Measurements from ENCODE around the gene CPLX4.

Gene CPLX4

DNA sequence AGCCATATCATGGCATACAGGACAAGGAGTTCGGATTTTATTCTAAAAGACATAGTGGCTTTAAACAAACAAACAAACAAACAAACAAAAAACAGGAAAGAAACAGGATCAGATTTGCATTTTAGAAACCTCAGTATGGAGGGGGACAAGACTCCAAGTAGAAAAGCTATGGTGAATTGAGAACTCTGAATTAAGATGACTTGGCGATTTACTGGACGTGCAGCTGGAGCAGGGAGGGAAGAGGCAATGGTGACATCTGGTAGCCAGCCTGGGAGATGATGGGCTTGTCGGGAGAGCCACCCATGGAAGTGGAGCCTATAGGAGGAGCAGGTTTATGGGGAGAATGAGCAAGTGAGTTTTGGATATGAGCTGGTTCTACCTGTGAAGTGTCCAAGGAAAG lies 13.2 kb downstream of the CPLX4 start:
- DNase-seq, result no peak

DNA sequence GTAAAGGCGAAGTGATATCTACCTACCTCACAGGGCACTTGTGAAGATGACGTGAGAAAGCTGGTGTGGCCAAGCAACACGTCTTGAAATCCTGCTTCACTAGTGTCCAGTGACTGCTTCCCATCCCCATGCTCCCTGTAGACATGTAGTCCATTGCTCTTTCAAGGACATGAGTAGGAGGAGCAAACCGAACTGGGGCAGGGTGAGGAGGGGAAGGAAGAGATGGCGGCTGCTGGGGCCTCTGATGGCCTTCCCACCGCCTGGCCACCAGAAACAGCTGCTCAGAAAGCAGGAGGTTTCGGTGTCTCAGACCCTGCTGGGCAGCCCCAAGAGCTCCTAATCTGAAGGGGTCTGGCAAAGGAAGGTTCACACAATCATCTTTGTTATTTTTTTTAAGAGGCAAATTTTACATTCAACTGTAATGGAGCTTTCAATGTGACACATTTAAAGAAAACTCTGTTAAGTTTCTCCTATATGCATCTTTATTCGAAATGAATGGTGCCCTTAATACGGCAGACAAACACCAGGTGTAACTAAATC lies 14.7 kb downstream of the CPLX4 start:
- no peak for DNase-seq

DNA sequence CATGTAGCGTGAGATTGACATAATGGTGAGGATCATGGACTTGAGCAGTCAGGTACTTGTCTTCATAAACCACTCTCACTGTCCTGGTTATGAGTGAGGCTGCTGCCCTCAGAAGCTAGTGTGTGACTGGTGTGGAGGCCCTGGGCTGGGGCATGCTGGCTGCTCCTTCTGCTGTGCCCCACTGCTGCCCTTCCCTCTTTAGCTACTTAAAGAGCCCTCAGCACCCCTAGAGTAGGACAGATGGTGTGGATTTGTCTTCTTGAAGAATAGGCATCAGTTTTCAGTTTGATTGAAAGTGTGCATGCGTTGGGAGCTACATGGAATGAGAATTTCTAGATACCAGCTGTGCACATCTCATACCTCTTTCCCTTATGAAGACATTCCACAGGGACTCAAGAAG lies 15.4 kb downstream of the CPLX4 start:
- no peak for DNase-seq

GRCh38 chr18:59301929-59302328 lies 16.5 kb downstream of the CPLX4 start:
- DNase-seq, result no peak

DNA sequence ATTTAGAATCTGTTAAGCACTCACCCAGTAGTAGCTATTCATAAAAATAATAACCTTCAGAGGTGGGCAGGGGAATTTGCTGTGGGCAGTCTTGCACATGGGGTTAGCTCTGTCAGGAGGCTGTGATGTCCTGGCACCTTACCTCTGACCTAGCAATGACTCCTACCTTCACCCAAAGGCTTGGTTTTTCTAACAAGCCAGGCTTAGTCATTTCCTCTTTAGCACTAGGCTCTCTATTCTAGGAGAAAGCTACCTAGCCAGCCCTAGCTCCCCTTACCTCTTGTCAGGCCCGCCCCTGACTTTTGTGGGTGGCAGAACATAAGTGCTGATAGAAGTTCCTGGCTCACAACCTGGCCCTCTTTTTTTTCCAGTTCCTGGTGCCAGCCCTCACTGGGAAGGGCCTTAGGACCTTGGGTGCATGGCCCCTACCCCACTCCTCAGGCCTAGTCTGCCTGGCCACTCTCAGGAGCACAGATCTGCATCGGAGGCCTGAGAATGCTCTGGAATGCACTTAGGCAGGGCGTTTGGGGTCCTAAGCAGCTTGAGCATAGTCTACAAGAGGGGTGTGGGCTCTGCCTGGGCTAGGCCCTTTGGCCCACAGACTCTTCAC lies 17.7 kb downstream of the CPLX4 start:
- DNase-seq, result no peak

GRCh38 chr18:59298871-59299270 lies 19.6 kb downstream of the CPLX4 start:
- DNase-seq, result no peak

DNA sequence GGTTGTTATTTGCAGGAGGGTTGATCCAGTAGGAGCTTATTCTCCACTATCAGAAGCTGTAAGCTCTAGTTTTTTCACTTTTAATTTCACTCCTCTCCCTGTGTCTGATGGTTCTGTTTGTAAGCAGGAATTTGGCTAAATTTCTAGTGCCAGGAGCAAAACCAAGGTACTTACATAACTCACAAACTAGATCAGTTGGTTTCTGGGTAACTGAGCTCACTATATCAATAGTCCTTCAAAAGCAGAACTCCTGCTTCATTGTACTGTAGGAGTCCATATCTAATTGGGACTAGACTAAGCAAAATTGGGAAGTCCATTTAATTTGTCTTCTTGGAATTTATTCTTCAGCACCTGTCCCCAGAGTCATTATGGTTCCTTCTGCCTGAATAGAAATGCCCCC lies 25.1 kb downstream of the CPLX4 start:
- no peak for DNase-seq

DNA sequence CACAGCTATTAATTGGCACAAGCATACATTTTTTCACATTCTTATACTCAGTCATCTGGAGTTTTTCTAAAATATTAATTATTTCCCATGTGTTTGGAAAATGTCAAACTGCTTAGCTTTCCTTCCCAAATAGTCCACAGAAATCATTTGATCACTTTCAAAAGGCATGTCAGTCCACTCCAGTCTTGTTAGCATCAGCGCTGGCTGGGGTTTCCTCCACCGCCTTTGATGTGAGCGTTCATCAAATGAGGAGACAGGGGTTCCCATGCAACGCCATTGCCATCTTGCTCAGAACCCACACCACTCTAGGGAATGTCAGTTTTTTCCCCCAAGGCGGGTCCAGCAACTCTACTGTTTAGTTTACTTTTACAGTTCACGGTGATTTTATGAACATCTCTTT lies 32.1 kb downstream of the CPLX4 start:
- DNase-seq, result no peak

DNA sequence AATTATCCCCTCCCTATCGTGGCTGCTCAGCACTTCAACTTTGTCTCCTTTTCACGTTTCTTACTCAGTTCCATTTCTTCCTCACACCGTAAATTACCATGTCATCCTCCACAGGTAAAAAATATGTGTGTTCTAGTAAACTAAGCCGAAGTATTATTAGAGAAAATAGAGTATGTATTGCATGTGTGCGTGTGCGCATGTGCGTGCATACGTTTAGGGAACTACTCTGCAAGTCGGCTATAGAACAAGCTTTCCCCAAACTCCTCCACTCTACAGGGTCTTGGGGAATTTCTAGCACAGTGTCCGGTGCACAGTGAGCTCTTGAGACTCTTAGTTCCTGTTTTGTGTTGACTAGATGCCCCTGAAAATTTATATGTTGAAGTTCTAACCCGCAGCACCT lies 36.1 kb downstream of the CPLX4 start:
- no peak for DNase-seq

GRCh38 chr18:59279722-59280121 lies 38.7 kb downstream of the CPLX4 start:
- DNase-seq, result no peak

- DNase-seq, result no peak
Observed at GRCh38 chr18:59279193-59279592, 39.3 kb downstream of the CPLX4 start.

GRCh38 chr18:59278793-59279192 lies 39.7 kb downstream of the CPLX4 start:
- DNase-seq, result no peak

DNA sequence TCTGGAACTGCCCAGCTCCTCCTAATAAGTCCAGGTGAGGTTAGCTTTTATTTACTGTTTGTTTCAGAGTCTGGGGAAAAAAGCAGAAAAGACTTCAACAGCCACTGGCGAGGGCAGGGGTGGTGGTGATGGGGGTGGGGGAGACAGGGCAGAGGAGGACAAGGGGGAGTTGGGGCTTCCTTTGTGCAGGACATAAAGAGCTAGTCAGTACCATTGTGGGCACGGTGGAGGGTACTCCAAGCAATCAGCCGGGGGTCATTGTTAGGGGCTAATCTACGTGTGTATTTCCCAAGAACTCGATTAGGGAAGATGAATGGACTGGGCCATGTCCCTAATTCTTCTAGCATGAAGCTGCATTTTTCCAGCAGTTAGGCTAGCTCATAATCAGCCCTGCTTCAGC lies 42.4 kb downstream of the CPLX4 start:
- no peak for DNase-seq

DNA sequence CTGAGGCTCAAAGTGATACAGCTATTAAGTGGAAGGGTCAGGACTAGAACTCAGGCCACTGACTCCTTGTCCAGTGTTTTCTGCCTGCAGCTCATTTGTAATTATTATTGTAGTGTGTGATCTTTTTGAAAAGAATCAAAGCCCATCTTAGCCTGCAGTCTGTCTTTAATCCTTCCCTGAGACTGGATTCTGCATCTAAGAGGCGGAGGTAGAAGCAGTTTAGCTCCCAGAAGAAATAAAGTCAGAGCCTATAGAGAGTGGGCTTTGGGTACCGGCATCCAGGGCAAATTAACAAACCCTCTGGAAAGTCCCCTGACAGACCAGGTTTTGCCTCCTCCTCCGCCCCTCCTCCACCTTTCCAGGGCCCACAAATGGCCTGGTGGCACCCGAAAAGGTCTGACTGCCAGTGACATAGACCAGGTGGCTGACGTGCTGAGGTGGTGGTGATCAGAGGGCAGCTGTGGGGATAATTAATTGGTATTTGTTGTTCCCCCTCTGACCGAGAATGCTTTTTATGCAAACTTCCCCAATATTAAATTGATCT lies 43.0 kb downstream of the CPLX4 start:
- DNase-seq, result no peak

DNA sequence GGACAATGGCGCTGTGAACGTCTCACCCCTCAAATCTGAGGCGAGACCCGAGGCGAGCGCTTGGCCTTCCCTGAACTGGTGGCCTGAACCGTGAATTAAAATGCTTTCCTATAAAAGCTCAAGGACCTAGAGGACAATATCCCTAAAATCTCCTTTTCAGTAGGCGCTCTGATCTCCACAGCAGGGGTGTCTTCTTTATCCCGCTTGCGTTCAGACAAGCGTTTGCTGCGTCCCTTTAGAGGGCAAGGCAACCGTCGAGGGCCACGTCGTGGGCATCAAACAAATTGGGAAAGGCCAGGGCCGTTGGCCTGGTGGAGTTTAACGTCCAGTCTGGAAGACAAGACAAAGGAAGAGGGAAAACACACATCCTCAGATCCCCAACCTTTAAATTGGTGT lies 43.9 kb downstream of the CPLX4 start:
- no peak for DNase-seq

GRCh38 chr18:59273759-59274532 lies 44.5 kb downstream of the CPLX4 start:
- no peak for DNase-seq

GRCh38 chr18:59272891-59273758 lies 45.3 kb downstream of the CPLX4 start, which contains the start of gene RAX:
Gene RAX (minus strand): TSS chr18:59273454. CDS start chr18:59273206, 248 bp downstream.
- DNase-seq, result no peak

GRCh38 chr18:59272221-59272888 lies 46.1 kb downstream of the CPLX4 start:
- DNase-seq, result no peak

DNA sequence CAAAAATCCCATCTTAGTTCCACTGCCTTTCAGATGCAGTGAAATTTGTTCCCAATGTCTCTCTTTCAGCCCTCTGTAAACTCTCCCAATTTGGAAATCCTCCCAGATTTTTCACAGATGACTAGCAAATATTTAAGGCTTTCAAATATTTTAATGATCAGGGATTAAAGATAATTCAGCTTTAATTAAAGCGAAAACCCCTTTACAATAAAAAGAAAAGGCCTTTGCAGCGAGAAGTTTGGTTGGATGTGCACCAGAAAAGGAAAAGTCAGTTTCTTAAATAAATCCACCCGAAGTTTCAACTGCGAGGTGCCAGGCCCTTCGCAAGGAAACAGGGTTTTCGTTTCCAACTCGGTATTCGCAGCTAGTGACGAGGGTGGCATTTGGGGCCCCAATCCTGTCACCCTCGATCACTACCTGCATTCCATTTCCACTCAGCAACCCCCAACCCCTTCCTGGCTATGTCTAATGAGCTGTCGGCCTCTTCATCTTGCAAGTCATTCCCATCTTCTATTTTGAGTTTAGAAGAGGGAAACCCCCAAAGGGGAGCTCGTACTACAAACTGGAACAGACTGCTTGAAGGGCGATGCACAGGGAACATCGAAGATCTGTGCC lies 46.7 kb downstream of the CPLX4 start:
- no peak for DNase-seq

DNA sequence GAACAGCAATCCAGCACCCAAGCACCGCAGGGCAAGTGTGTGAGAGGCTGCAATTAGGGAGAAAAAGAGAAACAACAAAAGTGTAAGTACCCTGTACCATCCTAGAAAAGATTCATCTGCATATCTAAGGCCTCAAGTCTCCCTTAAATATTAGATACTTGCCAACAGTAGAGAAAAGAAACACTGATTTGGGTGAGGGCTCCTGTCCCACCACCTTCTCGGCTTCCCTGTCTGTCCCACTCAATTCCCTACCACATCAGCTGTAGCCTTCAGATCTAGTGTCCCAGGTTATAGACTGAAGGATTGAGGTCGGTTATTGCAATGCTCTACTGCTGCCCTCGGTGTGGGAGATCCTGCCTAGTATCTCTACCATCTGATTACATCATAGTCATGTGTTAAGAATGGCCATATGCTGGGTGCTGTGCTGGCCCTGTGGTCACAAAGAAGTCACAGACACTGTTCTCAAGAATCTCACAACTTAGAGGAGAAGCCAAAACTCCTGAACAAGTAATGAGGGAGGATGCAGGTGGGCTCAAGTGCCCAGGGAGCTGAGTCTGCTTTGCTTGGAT lies 47.7 kb downstream of the CPLX4 start:
- no peak for DNase-seq

DNA sequence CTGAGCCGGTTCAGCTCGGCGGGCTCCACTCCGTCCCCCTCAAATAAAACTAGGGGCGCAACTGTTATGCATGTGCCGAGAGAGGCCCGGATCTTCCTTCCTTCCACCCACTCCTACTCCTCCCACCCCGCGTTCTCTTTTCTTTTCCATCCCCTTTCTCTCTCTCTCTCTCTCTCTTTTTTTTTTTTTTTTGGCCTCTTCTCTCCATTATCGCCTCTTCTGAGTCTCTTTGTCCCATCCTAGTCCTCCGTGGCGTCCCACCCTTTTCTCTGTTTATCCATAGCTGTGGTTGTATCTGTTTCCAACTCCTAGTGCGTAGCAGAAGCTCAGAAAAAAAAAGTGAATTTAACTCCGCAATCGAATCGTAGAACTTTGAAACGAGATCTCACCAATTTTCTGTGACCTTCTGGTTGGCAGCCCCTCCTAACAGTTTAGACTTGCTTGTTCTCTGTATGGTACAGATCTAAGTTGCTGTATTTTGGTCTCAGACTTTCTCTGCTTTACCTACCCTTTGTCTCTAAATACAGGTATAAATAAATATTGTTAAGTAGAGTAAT lies 48.8 kb downstream of the CPLX4 start:
- DNase-seq, result no peak

Measured in activated CD8-positive, alpha-beta memory T cell treated with anti-CD3 and anti-CD28 coated beads for 24 hours (primary cell).